ENCODE results near the gene KIAA0319L.

GRCh38 chr1:35565742-35566133 is 8.5 kb upstream of the KIAA0319L start:
- no peak for TF ChIP-seq POLR2A (IDR thresholded peaks at IDR 0.05; ENCODE audit: low read length)
- TF ChIP-seq GATA1 (IDR thresholded peaks at IDR 0.05; ENCODE audit: low read depth, low read length) = no peak

Measured in erythroblast (primary cell).